Measurements from ENCODE around the gene ALKBH1.

- TF ChIP-seq CTCF (IDR thresholded peaks at IDR 0.05) (no peak), EZH2 (IDR thresholded peaks at IDR 0.05; ENCODE audit: borderline replicate concordance, insufficient read depth, low read depth, low read length, poor library complexity, severe bottlenecking) (no peak)
These were observed 69.1 kb downstream of the ALKBH1 start for GRCh38 chr14:77638771-77639171.
